ENCODE data around the gene MOB1B.
"Not testable (repeated sequence)": the region's sequence is repeated elsewhere in the genome, so short reads cannot be mapped to it uniquely, and the experiment has no call there.

MOB1B gene

GRCh38 chr4:71009890-71010588 is 107.9 kb downstream of the MOB1B start:
- DNase-seq: peak in 1 of 2 donors; percentile 48

GRCh38 chr4:71011451-71011850 is 109.3 kb downstream of the MOB1B start:
- DNase-seq: no peak

- not testable (repeated sequence) for DNase-seq
Measured at GRCh38 chr4:71017391-71017790, 115.2 kb downstream of the MOB1B start.

- DNase-seq: no peak
Measured at GRCh38 chr4:71020611-71021010, 118.4 kb downstream of the MOB1B start.

- DNase-seq: no peak
Measured at GRCh38 chr4:71025654-71026053, 123.5 kb downstream of the MOB1B start.

- no peak for DNase-seq
Measured at GRCh38 chr4:71026086-71026485, 123.9 kb downstream of the MOB1B start.

- DNase-seq: no peak
Measured at GRCh38 chr4:71027611-71028010, 125.4 kb downstream of the MOB1B start.

- no peak for DNase-seq
Measured at GRCh38 chr4:71029504-71029903, 127.3 kb downstream of the MOB1B start.

- not testable (repeated sequence) for DNase-seq
Measured at GRCh38 chr4:71032106-71032505, 129.9 kb downstream of the MOB1B start.
